CD4-positive, alpha-beta T cell treated with Interferon gamma for 1 hour (primary cell): Measurements from ENCODE around the gene HEXA.
"Not testable (repeated sequence)": the region's sequence is repeated elsewhere in the genome, so short reads cannot be mapped to it uniquely, and the experiment has no call there.

Experiments
- DNase-seq: peaks from one replicate; pipeline ENCODE4 v3.0.0-alpha.2; 2020

Gene HEXA

GRCh38 chr15:72375846-72376581 is at the start of gene HEXA:
TSS of gene HEXA (minus strand) at chr15:72376014. CDS start at chr15:72375972, 42 bp downstream.
- DNase-seq = peak; percentile 95

GRCh38 chr15:72423256-72423655 is 47.4 kb upstream of the HEXA start:
- no peak for DNase-seq

- DNase-seq = no peak
These were observed 45.7 kb upstream of the HEXA start for GRCh38 chr15:72421484-72421883.

- no peak for DNase-seq
These were observed 44.8 kb upstream of the HEXA start for GRCh38 chr15:72420576-72420975.

- DNase-seq = not testable (repeated sequence)
These were observed 44.0 kb upstream of the HEXA start for GRCh38 chr15:72419768-72420167.

- no peak for DNase-seq
These were observed 39.5 kb upstream of the HEXA start for GRCh38 chr15:72415304-72415703.

- DNase-seq = not testable (repeated sequence)
These were observed 37.5 kb upstream of the HEXA start for GRCh38 chr15:72413337-72413736.

- no peak for DNase-seq
These were observed 35.7 kb upstream of the HEXA start for GRCh38 chr15:72411544-72411943.

GRCh38 chr15:72411111-72411510 is 35.3 kb upstream of the HEXA start:
- DNase-seq = no peak

GRCh38 chr15:72406936-72407335 is 31.1 kb upstream of the HEXA start:
- DNase-seq = no peak

- no peak for DNase-seq
These were observed 29.0 kb upstream of the HEXA start for GRCh38 chr15:72404841-72405240.

GRCh38 chr15:72404356-72404755 is 28.5 kb upstream of the HEXA start:
- DNase-seq = no peak

- no peak for DNase-seq
These were observed 26.9 kb upstream of the HEXA start for GRCh38 chr15:72402726-72403125.

- DNase-seq = no peak
These were observed 22.8 kb upstream of the HEXA start for GRCh38 chr15:72398648-72399047.

- DNase-seq = no peak
These were observed 22.2 kb upstream of the HEXA start, which contains the start of gene TMEM202 for GRCh38 chr15:72397796-72398588. TSS of gene TMEM202 (plus strand) at chr15:72398305. CDS start at chr15:72398327, 22 bp downstream.

GRCh38 chr15:72396331-72396730 is 20.5 kb upstream of the HEXA start:
- not testable (repeated sequence) for DNase-seq

- no peak for DNase-seq
These were observed 13.4 kb upstream of the HEXA start for GRCh38 chr15:72389231-72389630.

GRCh38 chr15:72387741-72388140 is 11.9 kb upstream of the HEXA start:
- no peak for DNase-seq

GRCh38 chr15:72382146-72382545 is 6.3 kb upstream of the HEXA start:
- no peak for DNase-seq

- no peak for DNase-seq
These were observed 4.9 kb upstream of the HEXA start for GRCh38 chr15:72380743-72381142.

- no peak for DNase-seq
These were observed 4.1 kb upstream of the HEXA start for GRCh38 chr15:72379856-72380430.

- not testable (repeated sequence) for DNase-seq
These were observed 3.3 kb upstream of the HEXA start for GRCh38 chr15:72379106-72379505.

GRCh38 chr15:72377331-72377730 is 1.5 kb upstream of the HEXA start:
- DNase-seq = no peak

- no peak for DNase-seq
These were observed 341 bp downstream of the HEXA start for GRCh38 chr15:72375501-72375845.
